Gastrocnemius medialis (tissue), 4 donors: Measurements from ENCODE around the gene PHF1. TPM values are rescaled to one million over a fixed set of nuclear protein-coding genes. Genes with fewer than 3 reads are reported as not detected.

Experiments used
- ATAC-seq, 2 donors: fragments of 150-250 bp; one replicate each; pipeline ENCODE4 v1.9.1; 2016
- DNase-seq, 2 donors: peaks; one replicate each; pipeline ENCODE4 v3.0.0-alpha.2; 2019
- H3K27ac ChIP-seq, 4 donors: fragments of 200-600 bp; sonication (generic); 1 replicate in 1 of 4; 2 replicates in 3 of 4; pipeline ENCODE4 v1.5.1; 2016 to 2018; ENCODE audit warnings: mild to moderate bottlenecking in 2 of 4, moderate library complexity in 1 of 4
- H3K27me3 ChIP-seq, 3 donors: fragments of 200-600 bp; sonication (generic) in 2 of 3; 1 replicate in 1 of 3; 2 replicates in 2 of 3; pipeline versions ENCODE4 v1.5.1 to v1.6.0; 2016 to 2019; ENCODE audit warnings: mild to moderate bottlenecking in 1 of 3, moderate library complexity in 1 of 3
- H3K36me3 ChIP-seq, 2 donors: fragments of 200-600 bp; sonication (generic) in 1 of 2; one replicate each; pipeline ENCODE4 v1.5.1; 2017 to 2018
- H3K4me1 ChIP-seq, 2 donors: fragments of 200-600 bp; sonication (generic) in 1 of 2; one replicate each; pipeline ENCODE4 v1.5.1; 2016 to 2017; ENCODE audit warnings: mild to moderate bottlenecking in 2 of 2
- H3K4me3 ChIP-seq, 4 donors: fragments of 200-600 bp; sonication (generic) in 3 of 4; 1 replicate in 1 of 4; 2 replicates in 3 of 4; pipeline ENCODE4 v1.5.1; 2016 to 2019; ENCODE audit warnings: mild to moderate bottlenecking in 2 of 4
- H3K9me3 ChIP-seq, 3 donors: fragments of 200-600 bp; sonication (generic) in 2 of 3; 1 replicate in 1 of 3; 2 replicates in 2 of 3; pipeline ENCODE4 v1.5.1; 2016 to 2019
- CTCF ChIP-seq, 5 experiments: fragments of 450-650 bp in 3 of 5; fragments of 200-600 bp in 2 of 5; sonication (generic) in 2 of 5; IDR thresholded peaks in 4 of 5; conservative IDR thresholded peaks in 1 of 5; 1 replicate in 4 of 5; 2 replicates in 1 of 5; pipeline ENCODE4 v1.5.1; 2016 to 2019; ENCODE audit warnings: antibody characterized with exemption in 5 of 5, mild to moderate bottlenecking in 3 of 5, moderate library complexity in 3 of 5
- POLR2A ChIP-seq, 2 donors: fragments of 450-650 bp; IDR thresholded peaks; one replicate each; pipeline ENCODE4 v1.6.1; 2017; ENCODE audit warnings: antibody characterized with exemption in 2 of 2, mild to moderate bottlenecking in 2 of 2, moderate library complexity in 2 of 2
- in situ Hi-C, 4 donors: fragments of 200-750 bp; cut with MboI; loops; one replicate each; pipeline versions ENCODE4 v1.15.0 to v1.8.0; 2017; ENCODE audit warnings: low sequenced_read_pairs in 4 of 4
- intact Hi-C: fragments of 100-400 bp; cut with DNase I; formaldehyde crosslinking; loops from one replicate; pipeline ENCODE4 v1.15.1; 2023; ENCODE audit warnings: low total_unique reads
- total RNA-seq, 4 donors: library from RNA; depleted of rRNA; stranded (reverse); fragments of >200 nt; gene quantifications; one replicate each; pipeline versions ENCODE4 v1.1.0 to v1.2.3, GENCODE V29; 2016

The PHF1 gene
- total RNA-seq, 4 donors from 2014 or later = 53.5 to 65.8 (median 62.9) TPM

- peaks cover 23 to 31% of the 10 kb centered on the region in 2 donors for H3K4me1 ChIP-seq
- no peak overlapping the region for H3K4me3 ChIP-seq
- no peak overlapping the region for H3K27ac ChIP-seq
- no peak for DNase-seq
- no peaks in the 10 kb centered on the region for H3K27me3 ChIP-seq
- H3K36me3 ChIP-seq = no peaks in the 10 kb centered on the region
- intact Hi-C loops (no loop called here), in situ Hi-C loops (loop anchor here in 1 of 4 donors (25.0 kb wide), 1 partner anchor 461 kb away; the partner anchor contains the start of genes BRD2 and HLA-DMA)
- no peaks in the 10 kb centered on the region for H3K9me3 ChIP-seq
- TF ChIP-seq POLR2A (IDR thresholded peaks at IDR 0.05) (no peak), CTCF (IDR thresholded peaks at IDR 0.05 in 4 of 5, conservative IDR thresholded peaks at IDR 0.05 in 1 of 5) (no peak)
- no peak for ATAC-seq
Measured at GRCh38 chr6:33423777-33424176, 13.0 kb downstream of the PHF1 start.

- TF ChIP-seq CTCF (IDR thresholded peaks at IDR 0.05 in 4 of 5, conservative IDR thresholded peaks at IDR 0.05 in 1 of 5) = no peak
- TF ChIP-seq POLR2A (IDR thresholded peaks at IDR 0.05) = no peak
- in situ Hi-C loops = loop anchor here in 1 of 4 donors (25.0 kb wide), 1 partner anchor 463 kb away; the partner anchor contains the start of genes BRD2 and HLA-DMA
- peak overlapping the region; percentile 62 to 79 (median 72) for H3K4me3 ChIP-seq
- H3K27me3 ChIP-seq = no peaks in the 10 kb centered on the region
- ATAC-seq (no peak), DNase-seq (no peak)
- H3K9me3 ChIP-seq = no peaks in the 10 kb centered on the region
- no peaks in the 10 kb centered on the region for H3K36me3 ChIP-seq
- peaks cover 15 to 29% of the 10 kb centered on the region in 2 donors for H3K4me1 ChIP-seq
- intact Hi-C loops = loop anchor here (5.0 kb wide), 1 partner anchor 138 kb away; the partner anchor contains the start of genes PFDN6 and WDR46
- peak overlapping the region; percentile 83 to 91 (median 90) for H3K27ac ChIP-seq
Measured at GRCh38 chr6:33424855-33425667, 14.2 kb downstream of the PHF1 start.

GRCh38 chr6:33425668-33426577, 15.1 kb downstream of the PHF1 start:
- Histone ChIP-seq H3K4me1 (peaks cover 19 to 29% of the 10 kb centered on the region in 2 donors), H3K27me3 (no peaks in the 10 kb centered on the region), H3K36me3 (no peaks in the 10 kb centered on the region), H3K27ac (peak overlapping the region; percentile 83 to 91 (median 90)), H3K9me3 (no peaks in the 10 kb centered on the region), H3K4me3 (peak overlapping the region; percentile 62 to 79 (median 72))
- ATAC-seq = peak; percentile 59 to 69
- TF ChIP-seq POLR2A (IDR thresholded peaks at IDR 0.05) (peak in 1 of 2 donors; percentile 25), CTCF (IDR thresholded peaks at IDR 0.05 in 4 of 5, conservative IDR thresholded peaks at IDR 0.05 in 1 of 5) (peak; percentile 21 to 72 (median 47))
- intact Hi-C loops = loop anchor here (1.0 to 5.0 kb wide), 2 partner anchors 35 to 139 kb away; partner anchors contain the start of genes KIFC1, PFDN6 and WDR46
- in situ Hi-C loops = no loop called here
- peak; percentile 65 to 71 for DNase-seq

- TF ChIP-seq POLR2A (IDR thresholded peaks at IDR 0.05) (no peak), CTCF (IDR thresholded peaks at IDR 0.05 in 4 of 5, conservative IDR thresholded peaks at IDR 0.05 in 1 of 5) (no peak)
- intact Hi-C loops = loop anchor here (1.0 to 5.0 kb wide), 2 partner anchors 36 to 140 kb away; partner anchors contain the start of genes KIFC1, PFDN6 and WDR46
- no peak for DNase-seq
- Histone ChIP-seq H3K4me3 (peak overlapping the region; percentile 66 to 79 (median 72)), H3K9me3 (no peaks in the 10 kb centered on the region), H3K27ac (peak overlapping the region; percentile 83 to 91 (median 90)), H3K4me1 (peaks cover 24 to 29% of the 10 kb centered on the region in 2 donors), H3K27me3 (no peaks in the 10 kb centered on the region), H3K36me3 (no peaks in the 10 kb centered on the region)
- in situ Hi-C loops = no loop called here
- ATAC-seq = no peak
Measured at GRCh38 chr6:33426590-33427511, 16.0 kb downstream of the PHF1 start.
